ENCODE results near the gene DEAF1.

GRCh38 chr11:689625-690024 lies 5.4 kb downstream of the DEAF1 start:
- TF ChIP-seq, protein P1, sequence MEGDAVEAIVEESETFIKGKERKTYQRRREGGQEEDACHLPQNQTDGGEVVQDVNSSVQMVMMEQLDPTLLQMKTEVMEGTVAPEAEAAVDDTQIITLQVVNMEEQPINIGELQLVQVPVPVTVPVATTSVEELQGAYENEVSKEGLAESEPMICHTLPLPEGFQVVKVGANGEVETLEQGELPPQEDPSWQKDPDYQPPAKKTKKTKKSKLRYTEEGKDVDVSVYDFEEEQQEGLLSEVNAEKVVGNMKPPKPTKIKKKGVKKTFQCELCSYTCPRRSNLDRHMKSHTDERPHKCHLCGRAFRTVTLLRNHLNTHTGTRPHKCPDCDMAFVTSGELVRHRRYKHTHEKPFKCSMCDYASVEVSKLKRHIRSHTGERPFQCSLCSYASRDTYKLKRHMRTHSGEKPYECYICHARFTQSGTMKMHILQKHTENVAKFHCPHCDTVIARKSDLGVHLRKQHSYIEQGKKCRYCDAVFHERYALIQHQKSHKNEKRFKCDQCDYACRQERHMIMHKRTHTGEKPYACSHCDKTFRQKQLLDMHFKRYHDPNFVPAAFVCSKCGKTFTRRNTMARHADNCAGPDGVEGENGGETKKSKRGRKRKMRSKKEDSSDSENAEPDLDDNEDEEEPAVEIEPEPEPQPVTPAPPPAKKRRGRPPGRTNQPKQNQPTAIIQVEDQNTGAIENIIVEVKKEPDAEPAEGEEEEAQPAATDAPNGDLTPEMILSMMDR (IDR thresholded peaks at IDR 0.05 in 4 of 5, conservative IDR thresholded peaks at IDR 0.05 in 1 of 5), result no peak
- TF ChIP-seq POLR2A (IDR thresholded peaks at IDR 0.05), result no peak

All from gastrocnemius medialis (tissue), 4 donors.